H1 (cell line): Measurements from ENCODE around the gene OGDHL. TPM values are rescaled to one million over a fixed set of nuclear protein-coding genes. Genes with fewer than 3 reads are reported as not detected.
"Not testable (repeated sequence)": the region's sequence is repeated elsewhere in the genome, so short reads cannot be mapped to it uniquely, and the experiment has no call there.

Source experiments
- CTCF ChIA-PET: fragments of 300-600 bp; sonication (Branson Sonifier 250); formaldehyde crosslinking; loops from one replicate; lab custom pipeline; 2021; ENCODE audit not compliant: partially characterized antibody; lab: Charles Lee
- POLR2A ChIA-PET: fragments of 300-600 bp; sonication (Branson Sonifier 250); formaldehyde crosslinking; loops from one replicate; lab custom pipeline; 2021; ENCODE audit warnings: inconsistent platforms; ENCODE audit not compliant: partially characterized antibody; lab: Charles Lee
- DNase-seq, 2 experiments: peaks; one replicate each; pipeline versions ENCODE4 v3.0.0 to v3.0.0-alpha.2; 2010 to 2022; ENCODE audit warnings: low spot score in 2 of 2, low read depth in 1 of 2, mixed read lengths in 1 of 2
- FAIRE-seq: peaks from 2 replicates; lab custom pipeline; 2011; peaks lifted over from hg19 to GRCh38; lab: Jason Lieb, UNC
- H2AFZ ChIP-seq: 2 replicates; pipeline ENCODE4 v1.8.1; 2012; ENCODE audit warnings: low read length, inconsistent platforms
- H2AK5ac ChIP-seq: 2 replicates; pipeline ENCODE4 v1.6.1; 2013; ENCODE audit warnings: low read depth, low read length
- H2BK120ac ChIP-seq: replicated peaks from 2 replicates; pipeline ENCODE3; 2013; ENCODE audit warnings: low read depth, low read length, inconsistent platforms
- H2BK12ac ChIP-seq: 2 replicates; pipeline ENCODE4 v1.6.1; 2013; ENCODE audit warnings: low read depth, low read length
- H2BK15ac ChIP-seq: 2 replicates; pipeline ENCODE4 v1.6.1; 2013; ENCODE audit warnings: low read length
- H2BK20ac ChIP-seq: 2 replicates; pipeline ENCODE4 v1.6.1; 2013; ENCODE audit warnings: low read length
- H2BK5ac ChIP-seq: 2 replicates; pipeline ENCODE4 v1.6.1; 2013; ENCODE audit warnings: low read depth, low read length
- H3K14ac ChIP-seq: 2 replicates; pipeline ENCODE4 v1.6.1; 2013; ENCODE audit warnings: inconsistent platforms; ENCODE audit not compliant: insufficient read length
- H3K18ac ChIP-seq: 2 replicates; pipeline ENCODE4 v1.6.1; 2013; ENCODE audit warnings: low read length; ENCODE audit errors: extremely low read depth
- H3K23ac ChIP-seq: 2 replicates; pipeline ENCODE4 v1.6.1; 2013; ENCODE audit warnings: inconsistent platforms; ENCODE audit not compliant: insufficient read length
- H3K23me2 ChIP-seq: 2 replicates; pipeline ENCODE4 v1.6.1; 2013; ENCODE audit warnings: low read depth, low read length
- H3K27ac ChIP-seq: 2 replicates; pipeline ENCODE4 v1.6.1; 2011; ENCODE audit warnings: low read depth, low read length, inconsistent platforms
- H3K27me3 ChIP-seq, 4 experiments: replicated peaks in 1 of 4; 1 replicate in 1 of 4; 2 replicates in 3 of 4; pipeline versions ENCODE4 v1.6.1 to v1.8.1; 2011 to 2013; ENCODE audit warnings: low read length in 3 of 4, mild to moderate bottlenecking in 3 of 4, inconsistent platforms in 2 of 4, mixed read lengths in 2 of 4, moderate library complexity in 1 of 4; ENCODE audit not compliant: control insufficient read depth in 3 of 4, insufficient read depth in 3 of 4; ENCODE audit errors: extremely low read depth in 1 of 4
- H3K36me3 ChIP-seq, 4 experiments: 2 replicates each; pipeline versions ENCODE4 v1.6.1 to v1.8.1; 2011 to 2013; ENCODE audit warnings: mild to moderate bottlenecking in 4 of 4, low read length in 3 of 4, moderate library complexity in 2 of 4, control low read depth in 1 of 4, inconsistent platforms in 1 of 4; ENCODE audit not compliant: insufficient read depth in 4 of 4, control insufficient read depth in 2 of 4
- H3K4ac ChIP-seq: replicated peaks from 2 replicates; pipeline ENCODE3; 2013; ENCODE audit warnings: low read length, low read depth, mixed read lengths, inconsistent platforms; ENCODE audit not compliant: insufficient read length
- H3K4me1 ChIP-seq, 4 experiments: replicated peaks in 1 of 4; 1 replicate in 1 of 4; 2 replicates in 3 of 4; pipeline versions ENCODE4 v1.6.1 to v1.8.1; 2011 to 2013; ENCODE audit warnings: low read length in 3 of 4, inconsistent platforms in 2 of 4, mixed read lengths in 1 of 4; ENCODE audit not compliant: insufficient read depth in 4 of 4, control insufficient read depth in 3 of 4
- H3K4me2 ChIP-seq, 2 experiments: 2 replicates each; pipeline versions ENCODE4 v1.6.1 to v1.8.1; 2011 to 2013; ENCODE audit warnings: low read depth in 2 of 2, low read length in 2 of 2, control low read depth in 1 of 2, inconsistent platforms in 1 of 2, mild to moderate bottlenecking in 1 of 2; ENCODE audit not compliant: insufficient read depth in 1 of 2
- H3K4me3 ChIP-seq, 4 experiments: fragments of 200-600, 300-600 bp in 1 of 4; sonication (generic), shearing (Covaris generic), sonication (Bioruptor Twin) in 1 of 4; 2 replicates each; pipeline versions ENCODE4 v1.5.1 to v1.8.1; 2011 to 2016; ENCODE audit warnings: low read length in 4 of 4, low read depth in 3 of 4, control low read depth in 2 of 4, inconsistent platforms in 2 of 4, mild to moderate bottlenecking in 2 of 4, mixed read lengths in 1 of 4, moderate library complexity in 1 of 4; ENCODE audit not compliant: insufficient read depth in 2 of 4; ENCODE audit errors: extremely low read depth in 1 of 4
- H3K56ac ChIP-seq: replicated peaks from 2 replicates; pipeline ENCODE3; 2013; ENCODE audit warnings: low read depth, mild to moderate bottlenecking, mixed read lengths, low read length, inconsistent platforms; ENCODE audit not compliant: insufficient read length
- H3K79me1 ChIP-seq: 2 replicates; pipeline ENCODE4 v1.6.1; 2013; ENCODE audit warnings: low read depth, low read length, control low read depth
- H3K79me2 ChIP-seq, 2 experiments: 2 replicates each; pipeline versions ENCODE4 v1.6.1 to v1.8.1; 2012 to 2013; ENCODE audit warnings: low read length in 2 of 2, mild to moderate bottlenecking in 2 of 2, inconsistent platforms in 1 of 2; ENCODE audit not compliant: insufficient read depth in 2 of 2, control insufficient read depth in 1 of 2
- H3K9ac ChIP-seq, 4 experiments: replicated peaks in 1 of 4; 1 replicate in 1 of 4; 2 replicates in 3 of 4; pipeline versions ENCODE4 v1.6.1 to v1.8.1; 2011 to 2013; ENCODE audit warnings: low read depth in 3 of 4, low read length in 3 of 4, control low read depth in 2 of 4, mild to moderate bottlenecking in 2 of 4, moderate library complexity in 2 of 4, inconsistent platforms in 1 of 4; ENCODE audit errors: extremely low read depth in 1 of 4
- H3K9me3 ChIP-seq, 2 experiments: 2 replicates each; pipeline versions ENCODE4 v1.6.1 to v1.8.1; 2012 to 2013; ENCODE audit warnings: mild to moderate bottlenecking in 2 of 2, moderate library complexity in 2 of 2, control low read depth in 1 of 2, inconsistent platforms in 1 of 2, low read depth in 1 of 2, low read length in 1 of 2, mixed read lengths in 1 of 2; ENCODE audit not compliant: insufficient read depth in 2 of 2
- H4K20me1 ChIP-seq, 2 experiments: replicated peaks in 1 of 2; 2 replicates each; pipeline versions ENCODE3 to v1.8.1; 2011 to 2013; ENCODE audit warnings: inconsistent platforms in 2 of 2, low read length in 2 of 2, mild to moderate bottlenecking in 1 of 2; ENCODE audit not compliant: insufficient read depth in 2 of 2, control insufficient read depth in 1 of 2
- H4K5ac ChIP-seq: 2 replicates; pipeline ENCODE4 v1.6.1; 2013; ENCODE audit warnings: low read length, low read depth, mixed read lengths, inconsistent platforms; ENCODE audit not compliant: insufficient read length
- H4K8ac ChIP-seq: 2 replicates; pipeline ENCODE4 v1.8.0; 2013; ENCODE audit warnings: mild to moderate bottlenecking, moderate library complexity, low read length, inconsistent platforms; ENCODE audit not compliant: insufficient read depth; ENCODE audit errors: extremely low read depth
- H4K91ac ChIP-seq: replicated peaks from 2 replicates; pipeline ENCODE3; 2013; ENCODE audit warnings: low read length, mixed read lengths, inconsistent platforms; ENCODE audit not compliant: insufficient read length
- WGBS, 2 experiments: shearing (Covaris generic) in 1 of 2; methylation state at CpG; one replicate each; pipeline versions ENCODE4 v1.1.6 to v1.1.7; 2013 to 2015; ENCODE audit warnings: low lambda C conversion rate in 2 of 2, mixed read lengths in 2 of 2, inconsistent platforms in 1 of 2, low coverage in 1 of 2, missing lambda C conversion rate in 1 of 2; ENCODE audit not compliant: insufficient replicate concordance in 2 of 2, insufficient coverage in 1 of 2, insufficient read length in 1 of 2; ENCODE audit errors: extremely low coverage in 1 of 2, missing lambda C conversion rate in 1 of 2; 5-methylcytosine and 5-hydroxymethylcytosine counted together
- polyA plus RNA-seq, 7 experiments: library from polyadenylated mRNA; depleted of rRNA in 3 of 7; stranded (reverse) in 5 of 7; unstranded in 2 of 7; fragments of >200 nt in 5 of 7; fragments of 200-250 nt in 2 of 7; gene quantifications; 1 replicate in 5 of 7; 2 replicates in 1 of 7; 4 replicates in 1 of 7; pipeline versions ENCODE4 v1.2.1 to v1.2.3, GENCODE V29; 2011 to 2013; ENCODE audit warnings: missing spikeins in 2 of 7, mixed read lengths in 2 of 7
- total RNA-seq: library from RNA; stranded (reverse); fragmentation: NEBNext Ultra II Directional; extraction: Animal tissue kit (Norgen Biotek cat#: 25700); gene quantifications from 2 replicates; pipeline ENCODE4 v1.2.1, GENCODE V29; 2021

Gene OGDHL
- total and polyA plus RNA-seq, 2 of the 8 experiments (the other 6 are each of a cell fraction or from before 2014, with no cell fraction given) = 16.1 to 16.6 TPM

DNA sequence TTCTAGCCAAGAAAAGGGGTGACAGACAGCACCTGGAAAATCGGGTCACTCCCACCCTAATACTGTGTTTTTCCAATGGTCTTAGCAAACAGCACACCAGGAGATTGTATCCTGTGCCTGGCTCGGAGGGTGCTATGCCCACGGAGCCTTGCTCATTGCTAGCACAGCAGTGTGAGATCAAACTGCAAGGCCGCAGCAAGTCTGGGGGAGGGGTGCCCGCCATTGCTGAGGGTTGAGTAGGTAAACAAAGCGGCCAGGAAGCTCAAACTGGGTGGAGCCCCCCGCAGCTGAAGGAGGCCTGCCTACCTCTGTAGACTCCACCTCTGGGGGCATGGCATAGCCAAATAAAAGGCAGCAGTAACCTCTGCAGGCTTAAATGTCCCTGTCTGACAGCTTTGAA, 47.0 kb downstream of the OGDHL start:
- H3K4ac ChIP-seq, H2AFZ ChIP-seq, H3K27ac ChIP-seq, H4K5ac ChIP-seq, DNase-seq, H3K4me2 ChIP-seq, H3K79me2 ChIP-seq, H2BK15ac ChIP-seq, H3K79me1 ChIP-seq, H3K23ac ChIP-seq, POLR2A ChIA-PET, CTCF ChIA-PET, H2BK5ac ChIP-seq, H3K23me2 ChIP-seq, FAIRE-seq, H2AK5ac ChIP-seq, H3K36me3 ChIP-seq, H3K9ac ChIP-seq, H3K56ac ChIP-seq, H3K14ac ChIP-seq, H2BK12ac ChIP-seq, H3K18ac ChIP-seq, H3K4me1 ChIP-seq, H2BK120ac ChIP-seq, H4K91ac ChIP-seq, H3K4me3 ChIP-seq, H2BK20ac ChIP-seq, H3K27me3 ChIP-seq, H4K8ac ChIP-seq, H4K20me1 ChIP-seq: not testable (repeated sequence)
- peaks cover 2 to 12% of the 10 kb centered on the region in 2 experiments; a peak in 3 of 4 replicates for H3K9me3 ChIP-seq
- 94% methylated on average over 7 of the region's 7 CpGs; no CpG with 5 or more reads in 1 of the 2 experiments for WGBS, 2 experiments
